Mesenchymal stem cell (in vitro differentiated cells and primary cell): ENCODE results near the gene IVD.
A peak's percentile ranks its signal among the peaks of the same experiment; 100 is the strongest.

Source experiments
- DNase-seq: peaks from one replicate; pipeline ENCODE4 v3.0.0-alpha.2; 2013
- H2AFZ ChIP-seq: one replicate; pipeline ENCODE4 v1.6.1; 2013; ENCODE audit warnings: low read depth, mild to moderate bottlenecking, control low read depth, inconsistent platforms, low read length, moderate library complexity
- H2AK5ac ChIP-seq: 2 replicates; pipeline ENCODE4 v1.6.1; 2013; ENCODE audit warnings: low read length, moderate library complexity, mild to moderate bottlenecking, inconsistent platforms; ENCODE audit not compliant: severe bottlenecking
- H2BK120ac ChIP-seq: one replicate; pipeline ENCODE4 v1.6.1; 2013; ENCODE audit warnings: low read depth, mild to moderate bottlenecking, inconsistent platforms, low read length, moderate library complexity
- H2BK12ac ChIP-seq, 2 experiments: one replicate each; pipeline ENCODE4 v1.6.1; 2013; ENCODE audit warnings: inconsistent platforms in 2 of 2, low read length in 2 of 2, mild to moderate bottlenecking in 2 of 2, moderate library complexity in 2 of 2, control low read depth in 1 of 2
- H2BK15ac ChIP-seq: one replicate; pipeline ENCODE4 v1.6.1; 2013; ENCODE audit warnings: mild to moderate bottlenecking, low read depth, inconsistent platforms; ENCODE audit not compliant: poor library complexity, severe bottlenecking
- H2BK5ac ChIP-seq: 2 replicates; pipeline ENCODE4 v1.6.1; 2013; ENCODE audit warnings: low read depth, mild to moderate bottlenecking, low read length, control low read depth, inconsistent platforms; ENCODE audit not compliant: poor library complexity, severe bottlenecking
- H3K14ac ChIP-seq, 2 experiments: one replicate each; pipeline ENCODE4 v1.6.1; 2013; ENCODE audit warnings: inconsistent platforms in 2 of 2, low read length in 2 of 2, control low read depth in 1 of 2, mild to moderate bottlenecking in 1 of 2, moderate library complexity in 1 of 2
- H3K18ac ChIP-seq, 2 experiments: one replicate each; pipeline ENCODE4 v1.6.1; 2013; ENCODE audit warnings: inconsistent platforms in 2 of 2, low read length in 2 of 2, control low read depth in 1 of 2, low read depth in 1 of 2, mild to moderate bottlenecking in 1 of 2
- H3K23ac ChIP-seq, 2 experiments: one replicate each; pipeline ENCODE4 v1.6.1; 2013; ENCODE audit warnings: inconsistent platforms in 2 of 2, low read length in 2 of 2, mild to moderate bottlenecking in 2 of 2, moderate library complexity in 2 of 2, control low read depth in 1 of 2
- H3K27ac ChIP-seq: 2 replicates; pipeline ENCODE4 v1.5.1; 2013; ENCODE audit warnings: mild to moderate bottlenecking, moderate library complexity, low read length, control low read depth, inconsistent platforms; ENCODE audit not compliant: poor library complexity, severe bottlenecking
- H3K27me3 ChIP-seq, 2 experiments: 2 replicates each; pipeline versions ENCODE4 v1.6.1 to v1.7.0; 2013; ENCODE audit warnings: low read length in 2 of 2, mild to moderate bottlenecking in 2 of 2, moderate library complexity in 2 of 2, control low read depth in 1 of 2, inconsistent platforms in 1 of 2; ENCODE audit not compliant: control insufficient read depth in 1 of 2, insufficient read depth in 1 of 2
- H3K36me3 ChIP-seq, 2 experiments: 2 replicates each; pipeline versions ENCODE4 v1.6.1 to v1.7.0; 2013; ENCODE audit warnings: low read length in 2 of 2, control low read depth in 1 of 2, inconsistent platforms in 1 of 2, low read depth in 1 of 2, mild to moderate bottlenecking in 1 of 2; ENCODE audit not compliant: insufficient read depth in 2 of 2, control insufficient read depth in 1 of 2
- H3K4ac ChIP-seq, 2 experiments: one replicate each; pipeline ENCODE4 v1.6.1; 2013; ENCODE audit warnings: inconsistent platforms in 2 of 2, low read length in 2 of 2, mild to moderate bottlenecking in 2 of 2, moderate library complexity in 2 of 2, control low read depth in 1 of 2, low read depth in 1 of 2
- H3K4me1 ChIP-seq: 2 replicates; pipeline ENCODE4 v1.6.1; 2013; ENCODE audit warnings: low read depth, low read length, control low read depth; ENCODE audit not compliant: control insufficient read depth, insufficient read depth
- H3K4me2 ChIP-seq: 2 replicates; pipeline ENCODE4 v1.6.1; 2013; ENCODE audit warnings: low read length, mild to moderate bottlenecking, inconsistent platforms; ENCODE audit not compliant: poor library complexity, severe bottlenecking
- H3K4me3 ChIP-seq, 2 experiments: 2 replicates each; pipeline versions ENCODE4 v1.5.1 to v1.7.0; 2013; ENCODE audit warnings: low read length in 2 of 2, mild to moderate bottlenecking in 2 of 2, control low read depth in 1 of 2, low read depth in 1 of 2; ENCODE audit not compliant: insufficient read depth in 1 of 2
- H3K79me1 ChIP-seq: replicated peaks from 2 replicates; pipeline ENCODE4 v1.6.1; 2013; ENCODE audit warnings: mild to moderate bottlenecking, control low read depth, low read length, inconsistent platforms; ENCODE audit not compliant: poor library complexity, severe bottlenecking
- H3K9ac ChIP-seq: 2 replicates; pipeline ENCODE4 v1.7.0; 2013; ENCODE audit warnings: mild to moderate bottlenecking, low read length, moderate library complexity
- H3K9me3 ChIP-seq: 2 replicates; pipeline ENCODE4 v1.7.0; 2013; ENCODE audit warnings: mild to moderate bottlenecking, low read length; ENCODE audit not compliant: control insufficient read depth
- H4K8ac ChIP-seq: one replicate; pipeline ENCODE4 v1.6.1; 2013; ENCODE audit warnings: inconsistent platforms, mild to moderate bottlenecking, low read length, moderate library complexity
- H4K91ac ChIP-seq: one replicate; pipeline ENCODE4 v1.6.1; 2013; ENCODE audit warnings: mild to moderate bottlenecking, low read length, inconsistent platforms
- WGBS: methylation state at CpG from one replicate; pipeline ENCODE4 v1.1.7; 2013; ENCODE audit warnings: mixed read lengths; 5-methylcytosine and 5-hydroxymethylcytosine counted together

IVD gene

DNA sequence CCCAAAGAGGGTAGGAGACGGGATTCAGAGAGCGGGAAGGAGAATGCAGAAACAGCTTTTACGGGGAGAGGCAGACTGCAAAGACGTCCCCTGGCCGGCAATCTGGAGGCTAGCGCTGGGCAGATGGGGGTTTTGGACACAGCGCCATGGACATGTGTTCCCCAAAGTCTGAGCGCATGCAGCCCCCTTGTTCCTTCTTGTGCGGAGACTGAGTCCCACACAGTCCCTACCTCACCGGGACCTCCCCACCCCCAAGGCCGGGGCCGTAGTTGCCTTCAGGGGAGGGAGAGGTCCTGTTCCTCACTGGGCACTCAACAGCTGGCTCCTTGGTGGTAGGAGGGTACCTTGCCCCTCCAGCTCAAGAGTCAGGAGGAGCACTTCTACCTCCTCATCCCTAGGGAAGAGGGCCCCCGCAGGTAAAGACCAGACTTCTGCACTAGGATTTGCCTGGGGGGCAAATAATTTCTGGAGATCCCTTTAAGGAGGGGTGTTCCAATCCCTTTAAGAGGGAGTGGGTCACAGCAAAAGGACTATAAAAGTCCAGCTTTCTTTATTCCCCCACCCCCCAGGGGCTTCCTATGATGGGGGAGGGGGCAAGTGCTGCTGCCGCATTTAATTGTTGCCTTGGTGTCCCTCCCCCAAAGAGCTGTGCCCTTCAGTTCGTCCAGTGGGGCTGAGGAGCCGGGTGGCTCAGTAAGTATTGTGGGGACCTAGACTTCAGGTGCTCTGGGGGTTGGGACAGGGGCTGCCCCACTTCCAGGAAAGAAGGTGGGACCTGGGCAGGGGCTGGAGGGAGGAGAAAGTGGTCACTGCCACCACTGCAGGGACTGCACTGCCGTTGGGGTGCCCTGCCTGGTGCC is 31.5 kb downstream of the IVD start:
- Histone ChIP-seq H3K18ac (peak overlapping the region in 1 of 2 experiments; percentile 6), H2BK15ac (no peak overlapping the region)

DNA sequence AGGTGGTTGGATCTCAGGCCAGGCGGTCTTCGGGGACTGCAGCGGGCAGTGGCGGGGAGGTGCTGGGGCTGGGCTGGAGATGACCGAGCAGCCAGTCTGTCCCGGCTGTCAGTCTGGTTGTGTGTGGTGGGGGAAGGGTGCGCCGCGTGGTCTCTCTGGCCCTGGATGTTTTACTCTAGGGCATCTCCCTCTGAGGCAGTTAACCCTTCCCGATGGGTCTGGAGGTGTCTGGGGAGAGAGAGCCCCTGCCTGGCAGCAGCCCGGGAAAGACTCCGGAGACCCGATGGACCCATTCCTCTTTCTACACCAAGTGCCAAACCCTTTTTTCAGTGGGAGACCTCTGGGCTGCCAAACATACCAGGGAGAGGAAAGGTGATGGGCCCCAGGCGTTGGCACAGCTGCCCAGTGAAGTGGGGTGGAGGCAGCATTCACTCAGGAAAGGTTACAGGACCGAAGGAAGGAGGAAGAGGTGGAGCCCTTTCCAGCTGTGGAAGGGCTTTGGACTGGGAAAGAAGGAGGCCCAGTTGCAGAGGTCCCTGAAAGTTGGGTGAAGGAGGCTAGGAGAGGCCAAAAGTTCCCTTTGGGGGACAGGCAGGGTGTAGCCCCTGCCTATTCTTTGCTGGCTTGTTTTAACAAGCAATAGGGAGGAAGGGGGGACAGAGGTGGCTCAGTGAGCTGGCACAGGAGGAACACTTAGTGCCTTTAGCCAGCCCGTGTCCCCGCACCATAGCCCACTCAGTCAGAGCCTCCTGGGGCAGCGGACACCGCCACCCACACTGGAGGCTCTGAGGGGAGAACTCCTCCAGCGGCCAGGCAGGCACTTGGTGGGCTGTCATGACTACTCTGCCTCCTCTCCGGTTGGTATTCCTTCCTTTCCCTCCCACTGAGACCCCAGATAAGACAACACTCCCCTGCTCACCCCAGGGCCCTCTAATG is 32.4 kb downstream of the IVD start:
- Histone ChIP-seq H2BK120ac (no peak overlapping the region), H3K4me3 (no peak overlapping the region), H3K14ac (no peak overlapping the region), H3K4me1 (peaks cover 33% of the 10 kb centered on the region), H3K9ac (no peak overlapping the region), H3K18ac (peak overlapping the region in 1 of 2 experiments; percentile 11), H4K91ac (peak overlapping the region; percentile 55), H2AK5ac (no peak overlapping the region), H3K27me3 (peaks cover 56 to 66% of the 10 kb centered on the region in 2 experiments), H3K23ac (peak overlapping the region in 1 of 2 experiments; percentile 16), H3K36me3 (peaks cover 0 to 3% of the 10 kb centered on the region in 2 experiments), H4K8ac (no peak overlapping the region), H3K4ac (no peak overlapping the region), H2BK5ac (no peak overlapping the region), H3K9me3 (no peaks in the 10 kb centered on the region), H3K4me2 (no peak overlapping the region), H3K79me1 (peaks cover 2% of the 10 kb centered on the region), H2BK15ac (peak overlapping the region; percentile 28), H2AFZ (no peak overlapping the region), H3K27ac (no peak overlapping the region), H2BK12ac (peak overlapping the region in 1 of 2 experiments; percentile 15)
- no peak for DNase-seq
- WGBS: 57% methylated on average over 14 of the region's 21 CpGs

More for the DNA sequence above, 31.5 kb downstream of the IVD start:
- no peaks in the 10 kb centered on the region for H3K79me1 ChIP-seq
- H2AFZ ChIP-seq: no peak overlapping the region
- H3K14ac ChIP-seq: no peak overlapping the region
- peak overlapping the region; percentile 55 for H4K91ac ChIP-seq
- no peak overlapping the region for H3K4ac ChIP-seq
- H3K4me1 ChIP-seq: peaks cover 27% of the 10 kb centered on the region
- no peak overlapping the region for H3K23ac ChIP-seq
- no peaks in the 10 kb centered on the region for H3K9me3 ChIP-seq
- H3K36me3 ChIP-seq: no peaks in the 10 kb centered on the region
- no peak overlapping the region for H2BK120ac ChIP-seq
- H3K9ac ChIP-seq: peak overlapping the region; percentile 29
- H3K27ac ChIP-seq: no peak overlapping the region
- H2AK5ac ChIP-seq: no peak overlapping the region
- peak overlapping the region; percentile 83 for H4K8ac ChIP-seq
- peaks cover 64 to 66% of the 10 kb centered on the region in 2 experiments for H3K27me3 ChIP-seq
- 14% methylated on average over 14 of the region's 17 CpGs for WGBS
- peak overlapping the region in 1 of 2 experiments; percentile 59 for H2BK12ac ChIP-seq
- H2BK5ac ChIP-seq: no peak overlapping the region
- H3K4me2 ChIP-seq: peak overlapping the region; percentile 87
- H3K4me3 ChIP-seq: peak overlapping the region in 1 of 2 experiments; percentile 70
- DNase-seq: no peak

DNA sequence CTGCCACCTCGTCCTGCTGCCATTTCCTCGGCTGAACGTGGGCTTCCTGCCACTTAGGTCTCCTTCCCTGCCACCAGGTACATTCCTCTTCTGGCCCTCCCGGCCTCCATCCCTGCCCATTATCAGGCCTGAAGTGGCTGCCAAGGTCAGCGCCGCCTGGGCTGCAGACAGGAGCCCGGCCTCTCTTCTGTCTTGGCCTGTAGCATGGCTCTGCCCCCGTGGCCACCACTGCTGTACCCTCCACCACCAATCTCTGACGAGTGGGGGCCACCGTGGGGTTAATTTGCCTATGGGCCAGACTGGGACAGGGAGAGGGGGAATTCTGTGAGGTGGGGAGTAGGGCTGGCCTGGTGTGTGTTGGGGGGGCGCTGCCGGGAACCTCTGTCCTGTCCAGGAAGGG is 33.1 kb downstream of the IVD start:
- Histone ChIP-seq H3K4ac (no peak overlapping the region), H3K27ac (no peak overlapping the region), H3K9me3 (no peaks in the 10 kb centered on the region), H4K91ac (no peak overlapping the region), H3K18ac (no peak overlapping the region), H3K36me3 (peaks cover 0 to 3% of the 10 kb centered on the region in 2 experiments), H3K79me1 (peaks cover 6% of the 10 kb centered on the region), H3K23ac (no peak overlapping the region), H2AFZ (no peak overlapping the region), H4K8ac (no peak overlapping the region), H3K27me3 (peaks cover 53 to 64% of the 10 kb centered on the region in 2 experiments), H2BK5ac (no peak overlapping the region), H3K14ac (no peak overlapping the region), H3K4me3 (no peak overlapping the region), H3K4me1 (peaks cover 33% of the 10 kb centered on the region), H3K4me2 (no peak overlapping the region), H3K9ac (no peak overlapping the region), H2BK15ac (no peak overlapping the region), H2BK12ac (no peak overlapping the region), H2AK5ac (no peak overlapping the region), H2BK120ac (no peak overlapping the region)
- WGBS: 57% methylated on average over 10 of the region's 12 CpGs
- DNase-seq: no peak
